NCI-H2107 (cell line): ENCODE data around the gene DTX3L.

Experiments
- DNase-seq: peaks from one replicate; lab custom pipeline; 2025; lab: John Stamatoyannopoulos, UW

Gene DTX3L

DNA sequence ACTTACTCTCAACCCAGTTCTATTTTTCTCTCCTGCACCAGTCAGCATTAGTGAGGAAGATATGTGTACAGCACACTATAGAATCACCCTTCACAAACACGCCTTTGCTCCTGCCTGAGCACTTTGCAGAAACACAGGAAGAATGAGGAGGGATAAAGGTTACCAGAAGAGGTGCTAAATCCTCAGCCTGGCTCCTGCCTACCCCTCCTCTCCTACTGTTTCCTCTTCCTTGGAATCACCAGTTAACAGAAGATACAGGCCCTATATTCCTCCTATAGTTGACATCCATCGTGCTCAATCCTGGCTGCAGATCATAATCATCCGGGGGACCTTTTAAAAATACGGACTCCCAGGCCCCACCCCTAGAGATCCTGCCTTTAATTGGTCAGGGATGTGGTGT, 42.2 kb downstream of the DTX3L start:
- no peak for DNase-seq

DNA sequence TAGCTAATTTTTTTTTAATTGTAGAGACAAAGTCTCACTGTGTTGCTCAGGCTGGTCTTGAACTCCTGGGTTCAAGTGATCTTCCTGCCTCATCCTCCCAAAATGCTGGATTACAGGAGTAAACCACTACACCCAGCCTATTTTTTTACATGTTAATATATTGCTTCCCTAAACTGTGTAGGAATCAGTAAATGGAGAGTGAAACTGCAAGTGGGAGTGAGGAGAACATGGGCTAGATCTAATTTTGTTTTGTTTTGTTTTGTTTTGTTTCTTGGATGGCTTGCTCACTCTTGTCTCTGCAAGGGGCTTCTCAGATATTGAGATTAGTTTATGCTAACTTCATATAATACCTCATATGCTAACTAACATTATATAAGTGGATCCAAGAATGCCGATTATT, 44.8 kb downstream of the DTX3L start:
- no peak for DNase-seq

DNA sequence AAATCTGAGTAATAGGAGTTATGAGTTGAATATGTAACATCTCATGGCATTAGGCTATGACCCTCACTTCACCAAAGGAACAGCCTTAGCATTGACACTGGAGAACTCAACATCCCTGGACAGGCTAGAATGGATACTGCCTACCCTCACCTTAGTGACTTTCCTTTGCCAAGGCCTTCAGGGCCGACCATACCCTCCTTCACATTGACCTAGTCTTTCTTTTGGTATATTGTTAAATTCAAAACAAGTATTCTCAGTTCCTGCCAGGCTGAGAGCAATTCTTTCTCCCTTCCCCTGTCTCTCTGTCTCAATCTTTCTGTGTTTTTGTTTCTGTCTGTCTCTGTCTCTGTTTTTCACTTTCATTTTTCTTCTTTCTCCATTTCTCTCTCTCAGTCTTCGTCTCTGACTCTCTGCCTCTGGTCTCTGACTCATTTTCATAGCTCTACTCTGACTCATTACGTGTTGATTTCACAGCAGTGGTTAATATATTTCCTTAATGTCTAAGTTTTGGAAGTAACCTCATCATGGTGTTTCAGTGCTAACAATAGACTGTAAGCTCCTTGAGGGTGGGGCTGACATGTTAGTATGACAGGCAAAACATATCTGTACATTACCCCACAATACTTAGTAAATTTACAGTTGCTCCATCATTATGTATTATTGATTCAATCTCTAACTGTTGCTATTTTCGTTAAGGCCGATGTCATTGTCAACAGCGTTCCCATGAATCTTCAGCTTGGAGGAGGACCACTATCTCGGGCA, 45.8 kb downstream of the DTX3L start:
- no peak for DNase-seq

DNA sequence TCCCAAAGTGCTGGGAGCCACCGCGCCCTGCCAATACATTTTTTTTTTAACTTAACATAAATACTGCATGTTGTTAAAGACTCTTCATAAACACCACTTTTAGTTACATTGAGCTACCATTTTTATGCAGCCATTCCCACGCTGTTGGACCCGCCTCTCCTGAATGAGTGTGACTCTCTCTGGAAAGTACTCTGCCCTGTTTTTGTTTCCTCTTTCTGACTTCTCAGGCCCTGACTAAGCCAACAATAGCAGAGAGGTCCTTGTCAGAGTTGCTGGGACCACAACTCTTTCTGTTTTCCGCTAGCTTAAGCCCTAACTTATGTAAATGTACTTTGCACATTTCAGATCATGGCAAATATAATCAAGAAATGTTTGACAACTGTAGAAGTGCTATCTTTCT, 48.6 kb downstream of the DTX3L start:
- no peak for DNase-seq

DNA sequence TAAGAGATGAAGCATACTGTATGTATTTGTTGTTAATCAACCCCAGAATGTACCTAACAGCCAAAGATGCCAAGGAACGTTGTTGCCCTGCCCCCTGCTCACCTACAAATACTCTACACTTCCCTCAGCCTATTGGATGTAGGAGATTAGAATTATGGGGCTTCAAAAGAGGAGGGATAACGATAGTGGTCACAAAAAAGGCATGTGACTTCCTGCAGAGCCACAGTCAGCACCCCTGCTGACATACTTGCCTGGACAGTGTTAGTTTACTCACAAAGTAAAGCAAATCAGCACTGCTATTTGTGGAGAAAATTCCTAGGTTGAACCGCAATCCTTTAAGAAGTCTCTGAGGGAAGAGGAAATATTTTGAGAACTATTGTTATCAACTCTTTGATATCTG, 51.2 kb downstream of the DTX3L start:
- DNase-seq, result no peak

DNA sequence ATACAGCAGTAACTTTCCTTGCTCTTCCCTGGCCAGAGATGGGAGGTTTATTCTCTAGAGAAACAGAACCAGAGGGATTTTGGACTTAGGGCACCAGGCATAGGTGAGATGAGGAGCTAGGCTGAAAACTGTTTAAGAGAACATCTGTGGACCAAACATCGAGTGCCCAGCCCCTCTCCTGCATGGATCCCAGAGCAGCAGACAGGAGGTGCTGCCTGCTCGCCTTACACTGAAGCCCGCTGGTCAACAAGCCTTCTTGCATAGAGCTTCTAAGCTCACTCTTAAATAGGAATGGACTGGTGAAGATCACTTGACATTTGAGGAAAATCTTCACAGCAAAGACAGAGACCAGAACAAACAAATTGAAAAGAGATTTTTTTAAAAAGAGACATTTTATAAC, 54.5 kb downstream of the DTX3L start:
- no peak for DNase-seq

DNA sequence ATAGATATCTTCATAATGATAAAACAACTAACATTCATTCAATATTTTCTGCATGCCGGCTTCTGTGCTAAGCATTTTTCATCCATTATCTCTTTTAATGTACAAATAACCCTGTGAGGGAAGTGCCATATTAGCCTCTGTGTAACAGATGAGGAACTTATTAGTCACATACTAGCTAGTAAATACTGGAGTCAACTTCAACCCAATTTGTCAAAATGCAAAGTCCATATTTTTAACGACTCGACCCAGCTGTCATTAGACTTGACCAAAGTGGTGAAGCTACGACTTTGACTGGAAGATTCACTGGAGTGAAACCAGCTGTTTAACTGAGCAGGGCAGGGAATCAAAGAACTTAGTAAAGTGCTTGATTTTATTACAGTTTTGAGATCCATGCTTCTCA, 54.9 kb downstream of the DTX3L start:
- DNase-seq, result no peak

DNA sequence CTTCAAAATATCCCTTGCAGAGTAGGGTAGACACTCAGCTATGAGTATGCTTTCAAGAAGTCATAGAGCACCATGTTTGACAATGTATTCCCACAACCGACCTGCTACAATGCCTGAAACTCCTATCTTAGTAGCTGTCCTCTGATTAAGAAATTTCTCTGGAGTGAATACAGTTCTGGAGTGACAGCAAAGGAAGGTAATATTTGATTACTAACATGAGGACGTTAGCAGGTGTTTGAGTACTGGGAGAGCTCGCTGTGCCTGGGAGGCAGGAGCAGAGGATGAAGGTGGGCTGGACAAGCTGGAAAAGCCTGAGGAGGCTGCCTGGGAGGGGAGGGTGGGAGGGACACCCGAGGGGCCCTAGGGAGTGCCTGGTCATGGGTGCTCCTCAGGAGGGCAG, 56.3 kb downstream of the DTX3L start:
- no peak for DNase-seq

DNA sequence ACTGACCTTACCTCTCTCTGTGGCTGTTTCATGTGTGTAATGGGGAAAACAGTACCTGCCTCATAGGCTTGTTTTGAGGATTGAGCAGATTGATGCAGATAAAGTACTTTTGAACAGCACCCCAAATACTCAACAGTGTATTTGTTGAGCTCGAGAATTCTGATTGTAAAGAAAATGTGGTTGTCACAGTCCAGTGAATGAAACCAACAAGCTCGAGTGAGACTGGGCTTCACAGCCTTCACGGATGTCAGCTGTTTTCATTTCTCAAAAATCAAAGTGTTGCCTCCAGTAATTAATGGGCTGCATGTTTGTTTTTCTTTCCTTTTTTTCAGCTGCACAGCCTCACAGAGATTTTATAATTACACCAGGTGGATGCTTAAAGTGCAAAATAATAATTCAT, 57.0 kb downstream of the DTX3L start:
- no peak for DNase-seq

DNA sequence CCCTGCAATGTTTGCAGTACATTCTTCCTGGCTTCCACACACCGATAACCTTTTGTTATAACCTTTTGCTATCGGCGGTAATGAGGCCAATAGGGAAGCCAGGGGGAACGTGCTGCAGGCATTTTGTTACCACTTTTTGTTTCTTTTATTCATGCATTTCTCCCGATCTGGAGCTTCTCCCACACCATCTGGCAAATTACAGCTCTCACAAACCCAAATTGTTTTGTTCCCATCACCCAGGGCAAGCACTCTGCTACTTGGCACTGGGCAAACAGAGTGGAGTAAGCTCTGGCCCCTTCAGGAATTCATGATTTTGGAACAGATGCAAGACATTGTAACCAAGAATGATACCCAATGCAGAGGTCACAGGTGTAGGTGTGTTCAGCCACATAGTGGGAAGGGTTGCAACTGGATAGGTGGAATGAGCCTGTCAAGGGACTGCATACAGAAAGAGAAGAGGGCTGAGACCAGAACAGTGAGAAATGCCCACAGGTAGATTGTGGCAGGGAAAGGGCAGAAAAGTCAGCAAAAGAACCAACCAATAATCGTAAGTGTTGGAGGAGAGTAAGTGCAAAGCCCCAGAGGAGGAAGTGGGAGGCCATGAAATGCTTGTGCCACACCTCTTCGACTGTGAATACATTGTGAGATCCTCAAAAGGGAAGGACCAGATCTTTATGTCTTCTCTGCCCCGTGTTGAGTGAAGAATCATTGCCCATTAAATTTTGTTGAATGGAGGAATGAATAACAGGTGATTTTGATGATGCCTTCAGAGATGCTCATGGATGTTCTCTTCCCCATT, 59.1 kb downstream of the DTX3L start:
- no peak for DNase-seq
